Thoracic aorta (tissue), 2 donors: ENCODE data around the gene UNC45A. TPM values are rescaled to one million over a fixed set of nuclear protein-coding genes. Genes with fewer than 3 reads are reported as not detected.

Source experiments
- ATAC-seq: fragments of 150-250 bp; one replicate; pipeline ENCODE4 v1.8.0; 2017; ENCODE audit warnings: low read depth; ENCODE audit not compliant: insufficient number of reproducible peaks, low FRiP score
- DNase-seq: peaks from one replicate; pipeline ENCODE4 v3.0.0-alpha.2; 2020; ENCODE audit warnings: low spot score
- H3K27ac ChIP-seq, 2 donors: fragments of 200-600 bp; sonication (generic); 1 replicate in 1 of 2; 2 replicates in 1 of 2; pipeline ENCODE4 v1.5.1; 2016; ENCODE audit warnings: mild to moderate bottlenecking in 2 of 2, moderate library complexity in 2 of 2
- H3K27me3 ChIP-seq: fragments of 200-600 bp; sonication (generic); replicated peaks from 2 replicates; pipeline ENCODE4 v1.6.0; 2016; ENCODE audit warnings: mild to moderate bottlenecking; ENCODE audit not compliant: insufficient read depth
- H3K36me3 ChIP-seq: fragments of 200-600 bp; sonication (generic); one replicate; pipeline ENCODE4 v1.5.1; 2016
- H3K4me1 ChIP-seq, 2 donors: fragments of 200-600 bp; sonication (generic); 1 replicate in 1 of 2; 2 replicates in 1 of 2; pipeline versions ENCODE4 v1.5.1 to v1.6.0; 2016; ENCODE audit warnings: low read depth in 2 of 2, mild to moderate bottlenecking in 1 of 2; ENCODE audit not compliant: control insufficient read depth in 1 of 2
- H3K4me3 ChIP-seq: fragments of 200-600 bp; sonication (generic); 2 replicates; pipeline ENCODE4 v1.5.1; 2016; ENCODE audit warnings: mild to moderate bottlenecking
- H3K9me3 ChIP-seq: fragments of 200-600 bp; sonication (generic); 2 replicates; pipeline ENCODE4 v1.5.1; 2016
- CTCF ChIP-seq: fragments of 200-600 bp; sonication (generic); IDR thresholded peaks from one replicate; pipeline ENCODE4 v1.5.1; 2019; ENCODE audit warnings: antibody characterized with exemption
- total RNA-seq, 2 donors: library from RNA; depleted of rRNA; stranded (reverse); fragments of >200 nt; gene quantifications; one replicate each; pipeline versions ENCODE4 v1.1.0 to v1.2.3, GENCODE V29; 2016

UNC45A gene
- total RNA-seq, 2 donors from 2014 or later, result 54.0 to 65.5 TPM

DNA sequence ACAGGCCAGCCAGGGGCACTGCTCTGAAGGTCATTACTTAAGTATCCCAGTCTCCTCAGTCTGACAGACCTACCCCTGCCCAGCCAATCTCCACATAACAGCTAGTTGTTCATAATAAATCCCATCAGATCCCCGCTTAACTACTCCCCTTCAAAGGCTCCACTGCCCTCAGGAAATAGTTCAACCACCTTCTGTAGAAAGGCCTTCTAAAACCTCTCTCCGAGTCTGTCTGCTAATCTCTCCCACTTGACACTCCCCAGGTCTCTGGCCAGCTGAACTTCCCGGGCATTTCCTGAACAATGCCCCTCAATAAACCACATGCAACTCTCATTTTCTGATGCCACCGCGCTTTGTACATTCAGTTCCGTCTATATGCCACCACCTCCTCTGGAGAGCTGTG is 53.2 kb downstream of the UNC45A start:
- ATAC-seq (no peak), DNase-seq (no peak)
- peaks cover 0 to 8% of the 10 kb centered on the region in 2 donors for H3K4me1 ChIP-seq
- H3K27ac ChIP-seq, result no peak overlapping the region
- H3K27me3 ChIP-seq, result no peaks in the 10 kb centered on the region
- no peak for TF ChIP-seq CTCF
- no peaks in the 10 kb centered on the region for H3K36me3 ChIP-seq
- H3K4me3 ChIP-seq, result no peak overlapping the region
- H3K9me3 ChIP-seq, result no peaks in the 10 kb centered on the region

GRCh38 chr15:90989040-90989768 is 54.1 kb downstream of the UNC45A start:
- no peaks in the 10 kb centered on the region for H3K27me3 ChIP-seq
- no peaks in the 10 kb centered on the region for H3K36me3 ChIP-seq
- H3K27ac ChIP-seq, result no peak overlapping the region
- TF ChIP-seq CTCF, result no peak
- no peaks in the 10 kb centered on the region for H3K9me3 ChIP-seq
- DNase-seq (no peak), ATAC-seq (no peak)
- H3K4me1 ChIP-seq, result peaks cover 0 to 15% of the 10 kb centered on the region in 2 donors
- H3K4me3 ChIP-seq, result no peak overlapping the region

GRCh38 chr15:90990446-90990845 is 55.4 kb downstream of the UNC45A start:
- no peak for ATAC-seq
- H3K27ac ChIP-seq, result no peak overlapping the region
- no peak for TF ChIP-seq CTCF
- H3K4me3 ChIP-seq, result no peak overlapping the region
- peaks cover 3 to 15% of the 10 kb centered on the region in 2 donors for H3K4me1 ChIP-seq
- H3K36me3 ChIP-seq, result no peaks in the 10 kb centered on the region
- H3K9me3 ChIP-seq, result no peaks in the 10 kb centered on the region
- DNase-seq, result no peak
- no peaks in the 10 kb centered on the region for H3K27me3 ChIP-seq

- Histone ChIP-seq H3K9me3 (no peaks in the 10 kb centered on the region), H3K4me3 (no peak overlapping the region), H3K27me3 (no peaks in the 10 kb centered on the region), H3K4me1 (peaks cover 3 to 15% of the 10 kb centered on the region in 2 donors), H3K36me3 (no peaks in the 10 kb centered on the region), H3K27ac (no peak overlapping the region)
- no peak for TF ChIP-seq CTCF
- no peak for ATAC-seq
- no peak for DNase-seq
Observed at GRCh38 chr15:90991587-90992285, 56.7 kb downstream of the UNC45A start.

DNA sequence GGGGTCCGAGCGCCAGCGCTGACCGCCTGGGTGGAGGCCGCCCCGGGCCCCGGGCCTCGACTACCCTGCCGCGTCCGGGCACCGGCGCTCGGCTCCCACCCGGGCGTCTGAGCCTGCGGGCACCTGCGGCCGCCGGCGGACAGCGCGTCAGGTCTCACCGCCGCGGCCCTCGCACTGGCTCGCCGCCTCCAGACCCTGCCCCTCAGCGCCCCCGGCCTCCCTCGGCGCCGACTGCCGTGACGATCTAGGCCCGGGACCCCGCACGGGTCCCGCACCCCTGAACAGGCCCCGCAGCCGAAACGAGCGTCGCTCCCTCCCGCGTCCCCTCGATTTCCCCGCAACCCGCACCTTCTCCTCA is 59.0 kb downstream of the UNC45A start:
- no peaks in the 10 kb centered on the region for H3K36me3 ChIP-seq
- DNase-seq (no peak), ATAC-seq (peak; percentile 22)
- no peaks in the 10 kb centered on the region for H3K27me3 ChIP-seq
- H3K27ac ChIP-seq, result peak overlapping the region; percentile 82 to 92
- TF ChIP-seq CTCF, result no peak
- H3K4me3 ChIP-seq, result peak overlapping the region; percentile 91
- peaks cover 3 to 10% of the 10 kb centered on the region in 2 donors for H3K4me1 ChIP-seq
- H3K9me3 ChIP-seq, result no peaks in the 10 kb centered on the region
